ENCODE data around the gene GAL.

DNA sequence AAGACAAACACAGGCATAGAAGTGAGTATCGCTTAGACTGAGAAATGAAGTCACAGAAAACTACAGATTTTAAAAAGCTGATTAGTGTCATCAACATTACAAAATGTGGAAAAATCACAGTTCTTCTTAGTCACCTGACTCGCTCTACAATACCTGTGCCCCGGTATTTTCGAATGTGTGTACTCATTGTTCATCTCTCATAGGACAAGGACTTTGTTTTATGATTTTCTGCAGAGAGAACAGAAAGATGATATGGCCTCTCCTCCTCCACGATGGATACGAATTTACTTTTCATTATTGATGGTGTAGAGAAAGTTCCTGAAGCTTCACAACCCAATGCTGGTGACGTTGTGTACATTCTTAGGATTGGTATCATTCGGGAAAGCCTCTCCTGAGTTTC is 29.4 kb upstream of the GAL start:
- no peak for TF ChIP-seq CTCF (IDR thresholded peaks at IDR 0.05; ENCODE audit: low read length)
- no peak for TF ChIP-seq EZH2 (IDR thresholded peaks at IDR 0.05; ENCODE audit: borderline replicate concordance, low read length)

Data from OCI-LY1 (cell line).